HK-2 (cell line): ENCODE data around the gene FGF12.

Experiments used
- DNase-seq: peaks from one replicate; pipeline ENCODE4 v3.0.0-alpha.2; 2018; ENCODE audit not compliant: unreplicated experiment

FGF12 gene

GRCh38 chr3:192188218-192188835 lies 539.0 kb downstream of the FGF12 start:
- DNase-seq: peak; percentile 62

- no peak for DNase-seq
Measured at GRCh38 chr3:192187485-192188051, 539.8 kb downstream of the FGF12 start.

GRCh38 chr3:192186498-192186897 lies 540.8 kb downstream of the FGF12 start:
- no peak for DNase-seq

- DNase-seq: no peak
Measured at GRCh38 chr3:192186045-192186444, 541.3 kb downstream of the FGF12 start.

GRCh38 chr3:192183109-192183508 lies 544.2 kb downstream of the FGF12 start:
- DNase-seq: no peak

GRCh38 chr3:192181151-192181550 lies 546.2 kb downstream of the FGF12 start:
- DNase-seq: no peak

GRCh38 chr3:192177383-192177782 lies 550.0 kb downstream of the FGF12 start:
- DNase-seq: no peak

DNA sequence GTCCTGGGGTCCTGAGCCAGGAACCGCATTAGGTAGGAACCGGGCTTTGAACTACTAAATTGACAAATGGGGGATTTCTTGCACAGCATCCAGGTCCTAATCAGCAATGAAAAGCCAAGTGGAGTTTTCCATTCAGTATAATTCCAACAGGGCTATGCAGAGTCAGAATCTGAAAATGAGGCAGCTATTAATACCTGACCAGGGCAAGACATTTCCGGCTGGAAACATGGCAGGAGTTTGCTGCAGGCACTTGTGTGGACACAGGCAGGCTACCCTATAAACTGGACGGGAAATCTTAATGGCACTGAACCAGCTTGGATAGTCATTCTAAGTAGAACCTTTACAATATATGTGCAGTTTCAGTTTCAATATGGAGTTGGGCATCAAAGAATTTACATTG lies 553.1 kb downstream of the FGF12 start:
- DNase-seq: no peak

- no peak for DNase-seq
Measured at GRCh38 chr3:192171213-192171612, 556.1 kb downstream of the FGF12 start.

GRCh38 chr3:192170659-192171058 lies 556.7 kb downstream of the FGF12 start:
- no peak for DNase-seq

DNA sequence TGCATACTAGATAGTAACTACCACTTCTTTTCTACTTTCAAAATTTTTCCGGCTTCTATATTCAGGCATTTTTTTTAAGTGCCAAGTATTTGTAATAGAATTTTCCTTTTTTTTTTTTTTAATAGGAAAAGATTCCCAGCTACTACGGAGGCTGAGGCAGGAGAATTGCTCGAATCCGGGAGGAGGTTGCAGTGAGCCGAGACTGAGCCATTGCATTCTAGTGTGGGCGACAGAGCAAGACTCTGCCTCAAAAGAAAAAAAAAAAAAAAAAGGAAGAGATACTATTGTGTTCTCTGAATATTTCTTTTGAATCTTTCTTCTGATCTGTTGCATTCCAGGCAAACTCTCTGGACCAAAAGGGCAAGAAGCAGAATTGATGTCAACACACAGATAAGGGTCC lies 557.3 kb downstream of the FGF12 start:
- DNase-seq: no peak

DNA sequence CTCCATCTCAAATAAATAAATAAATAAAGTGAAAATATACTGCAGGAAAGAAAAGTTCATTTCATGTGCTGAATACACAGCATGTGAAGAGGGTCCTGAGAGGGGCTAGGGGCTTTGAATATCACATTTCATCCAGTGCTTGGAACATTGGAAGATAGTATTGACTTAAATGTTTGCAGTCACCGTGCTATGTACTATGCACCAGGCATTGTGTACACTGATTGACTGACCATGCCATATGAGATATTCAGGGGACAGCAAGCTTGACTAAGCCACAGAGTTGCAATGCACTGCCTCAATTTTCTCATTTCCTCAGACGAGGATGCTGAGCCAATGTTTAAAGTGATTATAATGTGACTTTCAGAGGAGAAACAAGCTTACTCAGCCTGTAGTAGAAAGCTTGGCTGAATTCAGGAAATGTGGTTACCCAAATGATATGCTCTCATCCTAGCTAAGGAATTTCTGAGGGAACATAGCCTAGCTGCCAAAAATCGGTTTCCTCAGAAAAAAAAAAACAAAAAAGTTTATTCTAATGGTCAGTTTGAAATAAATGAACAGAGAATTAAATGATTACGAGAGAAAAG lies 557.9 kb downstream of the FGF12 start:
- peak; percentile 6 for DNase-seq

DNA sequence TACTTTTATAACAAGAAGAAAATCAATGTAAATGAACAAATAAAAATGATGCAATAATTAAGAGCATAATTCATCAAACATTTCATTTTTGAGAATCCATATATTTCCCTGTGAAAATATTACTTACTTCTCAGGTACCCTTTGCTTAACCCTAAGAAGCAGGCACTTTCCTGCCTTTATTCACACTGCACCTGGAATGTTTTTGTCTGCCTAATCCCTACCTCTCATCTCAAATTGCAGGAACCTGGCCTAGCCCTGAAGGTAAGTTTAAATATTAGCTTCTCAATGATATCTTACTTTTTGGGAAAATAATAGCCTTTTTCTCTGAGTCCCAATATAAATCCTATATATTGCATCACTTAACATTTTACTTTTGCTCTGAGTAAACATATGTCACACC lies 559.1 kb downstream of the FGF12 start:
- no peak for DNase-seq

- DNase-seq: no peak
Measured at GRCh38 chr3:192165552-192165951, 561.8 kb downstream of the FGF12 start.

DNA sequence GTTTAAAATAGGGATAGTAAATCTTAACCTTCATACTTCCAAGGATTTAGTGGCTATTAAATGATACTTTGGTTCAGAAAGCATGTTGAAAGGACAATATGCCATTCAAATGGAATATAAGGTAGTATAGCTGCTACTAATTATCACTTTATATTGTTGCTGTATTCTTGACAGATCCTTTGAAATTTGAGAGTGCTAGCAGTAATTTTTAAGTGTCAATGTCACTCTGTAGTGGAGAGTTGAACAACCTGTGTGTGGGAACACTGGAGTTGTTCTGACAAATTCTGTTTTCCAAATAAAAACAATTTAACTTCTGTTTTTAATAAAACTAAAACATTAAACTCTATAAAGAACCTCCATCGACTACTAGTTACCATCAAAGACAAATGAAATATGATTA lies 565.7 kb downstream of the FGF12 start:
- no peak for DNase-seq

- DNase-seq: no peak
Measured at GRCh38 chr3:192156382-192156781, 571.0 kb downstream of the FGF12 start.

DNA sequence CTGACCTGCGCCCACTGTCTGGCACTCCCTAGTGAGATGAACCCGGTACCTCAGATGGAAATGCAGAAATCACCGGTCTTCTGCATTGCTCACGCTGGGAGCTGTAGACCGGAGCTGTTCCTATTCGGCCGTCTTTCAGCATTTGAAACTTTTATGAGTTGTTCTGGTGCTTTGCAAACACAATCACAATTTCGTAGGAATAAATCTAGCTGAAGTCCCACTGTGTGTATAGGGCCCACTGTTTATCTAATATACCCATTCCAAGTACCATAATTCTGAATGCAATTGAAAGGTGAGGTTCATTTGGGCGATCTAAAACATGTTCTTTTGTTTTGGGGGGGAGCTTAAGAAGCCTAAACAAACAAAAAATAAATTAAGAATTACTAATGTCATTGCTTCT lies 572.1 kb downstream of the FGF12 start:
- no peak for DNase-seq

DNA sequence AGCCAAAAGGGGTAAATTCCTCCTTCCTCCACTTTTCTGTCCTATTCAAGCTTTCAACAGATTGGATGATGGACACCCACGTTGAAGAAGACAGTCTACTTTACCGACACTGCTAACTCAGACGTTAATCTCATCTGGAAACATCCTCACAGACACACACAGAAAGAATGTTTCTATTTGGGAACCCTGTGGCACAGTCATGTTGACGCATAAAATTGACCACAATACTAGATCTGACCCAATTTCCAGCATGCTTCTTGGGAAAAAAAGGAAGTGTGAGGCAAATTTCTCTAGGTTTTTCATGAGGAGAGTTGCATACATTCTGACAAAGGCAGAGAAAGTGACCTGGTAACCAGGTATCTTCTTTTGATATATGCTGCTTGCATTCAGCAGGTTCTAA lies 594.1 kb downstream of the FGF12 start:
- no peak for DNase-seq

- DNase-seq: peak; percentile 35
Measured at GRCh38 chr3:192130534-192131132, 596.7 kb downstream of the FGF12 start.

GRCh38 chr3:192129586-192129985 lies 597.8 kb downstream of the FGF12 start:
- DNase-seq: no peak

- DNase-seq: no peak
Measured at GRCh38 chr3:192128922-192129321, 598.4 kb downstream of the FGF12 start.

DNA sequence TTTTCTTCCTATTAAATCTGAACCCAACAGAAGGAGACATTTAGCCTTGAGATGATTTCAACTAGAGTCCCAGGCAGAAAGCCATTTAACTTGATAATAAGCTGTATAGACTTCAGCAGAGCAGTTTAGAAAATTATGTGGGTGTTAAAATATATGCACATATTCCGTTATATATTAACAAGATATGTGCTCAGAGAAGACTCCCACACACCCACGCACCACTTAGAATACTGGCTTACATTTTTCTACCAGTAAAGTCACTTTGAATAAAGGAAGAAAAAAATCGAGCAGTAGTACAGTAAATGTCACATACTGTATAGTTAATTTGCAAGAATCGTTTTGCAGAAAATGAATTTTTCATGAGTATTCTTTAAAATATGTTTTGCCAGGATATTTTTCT lies 599.3 kb downstream of the FGF12 start:
- DNase-seq: no peak
